AG10803 (cell line): ENCODE results near the gene RC3H1.

Experiments
- DNase-seq: peaks from one replicate; pipeline ENCODE4 v3.0.0; 2010; ENCODE audit warnings: low read depth
- H3K4me3 ChIP-seq: 2 replicates; pipeline ENCODE4 v1.5.1; 2011; ENCODE audit warnings: mild to moderate bottlenecking, low read length, control low read depth
- CTCF ChIP-seq: conservative IDR thresholded peaks from 2 replicates; pipeline ENCODE4 v1.5.1; 2011; ENCODE audit warnings: mild to moderate bottlenecking, low read length, control low read depth, inconsistent platforms

Gene RC3H1

GRCh38 chr1:174023440-174023839 lies 1.3 kb upstream of the RC3H1 start:
- no peak overlapping the region for H3K4me3 ChIP-seq
- peak; percentile 28 for DNase-seq

GRCh38 chr1:174022976-174023277 lies 770 bp upstream of the RC3H1 start:
- no peak for TF ChIP-seq CTCF
- no peak for DNase-seq
- peak overlapping the region; percentile 91 for H3K4me3 ChIP-seq

More at GRCh38 chr1:174023440-174023839, 1.3 kb upstream of the RC3H1 start:
- TF ChIP-seq CTCF: no peak

- DNase-seq: peak; percentile 55
- peak overlapping the region; percentile 91 for H3K4me3 ChIP-seq
- TF ChIP-seq CTCF: no peak
Observed at GRCh38 chr1:174021591-174022079, 522 bp downstream of the RC3H1 start.

- TF ChIP-seq CTCF: no peak
- H3K4me3 ChIP-seq: no peak overlapping the region
- DNase-seq: no peak
Observed at GRCh38 chr1:174018565-174018964, 3.6 kb downstream of the RC3H1 start.

- TF ChIP-seq CTCF: no peak
- DNase-seq: peak; percentile 47
- H3K4me3 ChIP-seq: 0 out of 2 replicates have a peak overlapping the region, but pooled peaks have one; percentile 8
Observed at GRCh38 chr1:174017231-174017970, 4.8 kb downstream of the RC3H1 start.

GRCh38 chr1:174013864-174014418 lies 8.2 kb downstream of the RC3H1 start:
- DNase-seq: no peak
- H3K4me3 ChIP-seq: no peak overlapping the region
- TF ChIP-seq CTCF: no peak

- no peak for DNase-seq
- no peak overlapping the region for H3K4me3 ChIP-seq
- TF ChIP-seq CTCF: no peak
Observed at GRCh38 chr1:174008979-174009378, 13.2 kb downstream of the RC3H1 start.
